Stimulated activated CD8-positive, alpha-beta memory T cell treated with anti-CD3 and anti-CD28 coated beads, Interleukin-4, amount 100 ng/mL, for 4 hours (primary cell): ENCODE data around the gene OR6S1.
"Not testable (repeated sequence)": the region's sequence is repeated elsewhere in the genome, so short reads cannot be mapped to it uniquely, and the experiment has no call there.

Experiments used
- DNase-seq, 2 donors: peaks; one replicate each; pipeline ENCODE4 v3.0.0-alpha.2; 2020; ENCODE audit warnings: low read depth in 2 of 2, low spot score in 1 of 2

The OR6S1 gene

DNA sequence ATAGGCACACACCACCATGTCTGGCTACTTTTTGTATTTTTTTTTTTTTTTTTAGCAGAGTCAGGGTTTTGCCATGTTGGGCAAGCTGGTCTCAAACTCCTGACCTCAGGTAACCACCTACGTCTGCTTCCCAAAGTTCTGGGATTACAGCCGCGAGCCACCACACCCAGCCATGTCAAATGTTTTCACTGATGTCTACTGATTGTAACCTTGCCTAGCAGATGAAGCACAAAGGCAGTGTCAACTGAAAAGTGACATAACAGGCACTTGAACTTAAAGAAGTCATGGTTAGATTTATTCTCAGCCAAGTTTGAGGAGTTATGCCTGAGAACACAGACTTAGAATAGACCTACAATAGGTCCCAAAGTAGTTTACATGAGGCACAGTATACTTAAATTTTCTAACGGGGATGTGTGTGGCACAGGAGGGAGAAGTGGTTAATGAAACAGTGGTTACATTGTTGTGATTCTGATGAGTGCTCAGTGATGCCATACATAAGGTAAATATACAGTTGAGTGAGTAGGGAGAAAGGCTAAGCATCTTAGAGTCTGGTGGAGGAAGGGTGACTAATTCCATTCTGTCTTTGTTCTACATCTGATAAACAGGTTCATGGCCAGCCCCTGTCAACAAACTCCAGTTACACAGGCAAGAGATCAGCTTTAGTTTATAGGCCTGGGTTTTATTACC is 30.2 kb upstream of the OR6S1 start:
- DNase-seq: no peak

DNA sequence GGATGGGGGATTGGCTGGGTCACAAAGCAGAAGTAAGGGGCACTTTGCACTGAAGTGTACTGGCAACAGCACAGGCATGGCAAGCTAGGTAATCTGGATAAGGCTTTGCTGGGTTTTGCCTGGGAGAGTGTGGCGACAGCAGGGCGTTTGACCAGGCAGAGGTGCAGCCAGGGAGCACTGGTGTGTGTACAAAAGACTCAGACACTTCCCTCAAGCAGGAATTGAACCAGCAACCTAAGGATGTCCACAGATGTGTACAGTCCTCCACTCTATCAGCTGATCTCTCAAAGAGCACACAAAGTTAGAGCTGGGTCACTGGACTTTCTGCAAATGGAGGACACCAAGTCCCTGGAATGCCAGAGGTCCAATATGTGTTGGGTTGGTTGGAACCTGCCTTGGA is 27.5 kb upstream of the OR6S1 start:
- DNase-seq: no peak

DNA sequence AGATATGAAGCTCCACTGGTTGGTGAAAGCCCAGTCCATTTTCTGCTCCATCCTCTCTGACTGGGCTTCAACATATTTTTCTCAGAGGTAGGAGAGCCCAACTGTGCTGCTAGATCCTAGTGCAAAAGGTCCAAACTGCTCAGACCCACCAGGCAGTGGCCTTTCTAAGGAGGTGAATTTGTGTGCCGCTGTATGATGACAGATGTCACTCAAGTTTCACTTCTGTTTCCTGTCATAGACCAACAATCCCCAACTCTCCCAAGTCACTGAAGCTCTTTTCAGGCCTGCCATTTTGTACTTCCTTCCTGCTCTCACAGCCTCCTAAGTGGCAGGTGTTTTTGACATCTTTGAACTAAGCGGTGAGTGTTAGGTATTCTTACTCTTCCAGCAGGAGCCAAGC is 26.5 kb upstream of the OR6S1 start:
- no peak for DNase-seq

DNA sequence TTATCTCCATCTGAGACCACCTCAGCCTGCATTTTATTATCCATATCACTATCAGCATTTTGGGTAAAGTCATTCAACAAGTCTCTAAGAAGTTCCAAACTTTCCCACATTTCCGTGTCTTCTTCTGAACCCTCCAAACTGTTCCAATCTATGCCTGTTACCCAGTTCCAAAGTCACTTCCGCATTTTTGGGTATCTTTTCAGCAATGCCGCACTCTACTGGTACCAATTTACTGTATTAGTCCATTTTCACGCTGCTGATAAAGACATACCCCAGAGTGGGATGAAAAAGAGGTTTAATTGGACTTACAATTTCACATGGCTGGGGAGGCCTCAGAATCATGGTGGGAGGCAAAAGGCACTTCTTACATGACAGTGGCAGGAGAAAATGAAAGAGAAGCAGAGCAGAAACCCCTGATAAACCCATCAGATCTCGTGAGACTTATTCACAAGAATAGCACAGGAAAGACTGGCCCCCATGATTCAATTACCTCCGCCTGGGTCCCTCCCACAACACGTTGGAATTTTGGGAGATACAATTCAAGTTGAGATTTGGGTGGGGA is 25.0 kb upstream of the OR6S1 start:
- not testable (repeated sequence) for DNase-seq

DNA sequence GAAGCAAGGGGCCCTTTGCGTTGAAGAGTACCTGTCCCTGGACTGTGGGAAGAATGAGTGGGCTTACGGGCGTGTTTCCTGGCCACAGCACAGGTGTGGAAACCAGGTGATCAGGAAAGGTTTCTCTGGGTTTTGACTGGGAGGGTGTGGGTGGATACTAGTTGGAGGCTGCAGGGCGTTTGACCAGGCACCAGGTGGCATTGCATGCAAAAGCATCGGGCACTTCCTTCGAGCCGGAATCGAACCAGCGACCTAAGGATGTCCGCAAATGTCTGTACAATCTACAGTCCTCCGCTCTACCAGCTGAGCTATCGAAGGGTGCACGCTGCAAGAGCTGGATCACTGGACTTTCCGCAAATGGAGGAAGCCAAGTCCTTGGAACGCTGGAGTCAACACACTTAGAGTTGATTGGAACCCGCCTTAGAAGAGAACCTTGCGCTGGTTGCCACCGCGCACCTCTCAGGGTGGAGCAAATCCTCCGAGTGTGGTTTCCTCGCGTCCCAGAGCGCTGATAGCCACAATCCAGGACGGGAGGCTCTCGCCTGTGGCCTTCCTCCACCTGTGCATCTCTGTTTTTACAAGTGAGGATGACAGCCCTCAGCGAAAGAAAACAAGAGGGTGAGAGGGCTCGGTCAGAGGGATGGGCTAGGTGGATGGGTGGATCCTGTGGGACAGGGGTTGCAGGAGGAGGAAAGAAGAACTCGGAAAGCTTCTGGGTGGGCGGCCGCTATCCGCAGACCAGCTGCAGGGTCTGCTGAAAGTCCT is 21.7 kb upstream of the OR6S1 start:
- DNase-seq: peak; percentile 36 to 47

DNA sequence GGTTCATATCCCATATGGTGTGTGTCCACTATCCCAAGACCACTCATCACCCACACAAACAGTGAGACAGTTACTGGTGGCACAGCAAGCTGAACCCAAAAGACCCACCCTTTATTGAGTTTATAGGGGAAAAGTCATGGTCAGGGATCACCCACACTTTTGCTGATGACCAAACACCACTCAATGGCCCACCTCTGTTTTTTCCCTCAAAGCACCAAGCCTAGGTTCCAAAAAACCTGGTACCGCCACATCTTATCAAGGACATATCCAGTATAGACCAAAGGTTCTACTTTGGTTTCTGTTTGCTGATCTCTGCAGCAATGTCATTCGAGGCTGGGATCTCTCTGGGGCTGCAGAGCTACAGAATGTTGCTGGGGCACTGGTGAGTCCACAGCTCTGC is 19.7 kb upstream of the OR6S1 start:
- DNase-seq: no peak

DNA sequence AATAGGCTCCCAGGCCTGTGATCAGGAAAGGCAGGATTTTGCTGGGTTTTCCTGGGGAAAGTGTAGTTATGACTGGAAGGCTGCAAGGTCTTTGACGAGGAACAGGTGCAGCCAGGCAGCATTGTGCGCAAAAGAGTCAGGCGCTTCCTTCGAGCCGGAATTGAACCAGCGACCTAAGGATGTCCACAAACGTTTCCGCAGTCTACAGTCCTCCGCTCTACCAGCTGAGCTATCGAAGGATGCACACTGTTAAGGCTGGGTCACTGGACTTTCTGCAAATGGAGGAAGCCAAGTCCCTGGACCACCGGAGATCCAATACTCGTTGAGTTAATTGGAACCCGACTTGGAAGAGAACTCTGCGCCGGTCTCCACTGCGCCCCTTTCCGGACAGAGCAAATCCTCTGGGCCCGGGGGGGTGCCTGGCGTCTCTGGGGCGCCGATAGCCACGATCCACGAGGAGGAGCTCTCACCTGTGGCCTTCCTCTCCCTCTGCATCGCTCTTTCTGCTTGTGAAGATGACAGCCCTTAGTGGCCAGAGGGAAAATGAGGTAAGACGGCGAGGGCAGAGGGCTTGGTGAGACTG is 18.4 kb upstream of the OR6S1 start:
- DNase-seq: no peak

DNA sequence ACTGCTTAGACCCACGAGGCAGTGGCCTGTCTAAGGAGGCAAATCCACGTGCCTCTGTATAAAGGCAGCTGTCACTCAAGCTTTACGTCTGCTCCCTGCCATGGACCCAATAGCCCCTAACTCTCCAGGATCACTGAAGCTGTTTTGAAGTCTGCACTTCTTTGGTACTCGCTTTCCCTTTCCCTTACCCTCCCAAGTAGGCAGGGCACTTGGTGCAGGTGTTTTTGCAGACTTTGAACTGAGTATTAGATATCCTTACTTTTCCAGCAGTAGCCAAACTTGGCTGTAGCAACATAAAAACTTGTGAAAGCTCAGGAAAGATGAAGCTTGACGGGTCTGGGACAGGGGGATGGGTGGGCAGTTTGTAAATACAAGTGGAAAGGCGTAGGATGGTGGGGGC is 17.8 kb upstream of the OR6S1 start:
- no peak for DNase-seq

DNA sequence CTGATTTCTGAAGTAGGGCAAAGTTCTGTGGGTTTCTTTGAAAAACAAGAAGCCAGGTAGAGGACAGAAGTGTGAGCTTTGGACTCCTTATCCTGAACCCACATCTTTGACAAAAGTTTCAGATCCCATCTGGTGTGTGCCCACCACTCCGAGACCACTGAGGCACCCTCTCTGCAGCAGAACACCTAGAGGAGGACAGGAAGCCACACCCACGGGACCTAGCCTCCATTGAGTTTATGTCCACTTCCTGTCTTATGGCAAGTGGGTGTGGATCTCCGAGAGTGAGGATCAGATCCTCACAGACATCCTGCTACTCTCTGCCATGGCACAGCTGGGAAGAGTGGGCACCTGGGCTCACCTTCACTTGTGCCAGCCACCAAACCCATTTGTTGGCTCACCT is 16.8 kb upstream of the OR6S1 start:
- DNase-seq: no peak

DNA sequence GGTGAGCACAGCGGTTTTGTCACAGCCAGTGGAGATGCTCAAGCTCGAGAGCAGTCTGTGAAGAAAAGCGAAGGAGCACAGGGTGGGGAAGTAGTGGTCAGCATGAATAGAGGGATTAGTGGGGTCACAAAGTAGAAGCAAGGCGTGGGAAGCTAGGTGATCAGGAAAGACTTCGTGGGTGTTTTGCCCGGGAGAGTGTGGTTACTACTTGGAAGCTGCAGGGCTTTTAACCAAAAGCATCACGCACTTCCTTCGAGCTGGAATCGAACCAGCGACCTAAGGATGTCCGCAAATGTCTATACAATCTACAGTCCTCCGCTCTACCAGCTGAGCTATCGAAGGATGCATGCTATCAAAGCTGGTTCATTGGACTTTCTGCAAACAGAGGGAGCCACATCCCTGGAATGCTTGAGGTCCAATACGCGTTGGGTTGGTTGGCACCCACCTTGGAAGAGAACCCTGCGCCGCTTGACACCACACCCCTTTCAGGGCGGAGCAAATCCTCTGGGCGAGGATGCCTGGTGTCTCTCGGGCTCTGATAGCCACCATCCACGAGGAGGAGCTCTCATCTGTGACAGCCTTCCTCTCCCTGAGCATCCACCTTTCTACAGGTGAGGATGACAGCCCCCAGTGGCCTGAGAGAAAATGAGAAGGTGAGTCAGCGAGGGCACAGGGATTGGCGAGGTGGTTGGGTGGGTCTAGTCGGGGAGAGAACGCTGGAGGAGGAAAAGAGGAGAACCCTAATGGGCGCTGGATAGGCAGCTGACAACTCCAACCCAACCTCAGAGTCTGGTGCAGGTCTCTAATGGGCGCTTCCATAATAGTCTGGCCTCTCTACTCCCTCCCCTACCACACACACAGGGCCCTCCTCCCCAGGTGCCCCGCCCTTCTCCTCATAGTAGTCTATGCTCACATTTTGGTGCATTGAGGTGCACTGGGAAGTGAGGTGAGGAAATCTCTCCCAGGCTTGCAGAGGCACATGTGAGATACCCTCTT is 16.0 kb upstream of the OR6S1 start:
- DNase-seq: no peak

DNA sequence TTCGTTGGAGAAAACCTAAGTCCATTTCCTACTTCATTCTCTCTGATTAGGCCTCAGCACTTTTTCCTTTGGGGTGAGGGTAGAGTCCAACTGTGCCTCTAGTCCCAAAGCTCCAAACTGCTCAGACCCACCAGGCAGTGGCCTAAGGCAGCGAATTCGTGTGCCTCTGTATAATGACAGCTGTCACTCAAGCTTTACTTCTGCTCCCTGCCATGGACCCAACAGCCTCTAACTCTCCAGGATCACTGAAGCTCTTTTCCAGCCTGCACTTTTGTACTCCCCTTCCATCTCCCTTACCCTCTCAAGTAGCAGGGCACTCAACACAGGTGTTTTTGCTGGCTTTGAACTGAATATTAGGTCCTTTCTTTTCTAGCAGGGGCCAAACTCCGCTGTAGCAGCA is 14.8 kb upstream of the OR6S1 start:
- no peak for DNase-seq

DNA sequence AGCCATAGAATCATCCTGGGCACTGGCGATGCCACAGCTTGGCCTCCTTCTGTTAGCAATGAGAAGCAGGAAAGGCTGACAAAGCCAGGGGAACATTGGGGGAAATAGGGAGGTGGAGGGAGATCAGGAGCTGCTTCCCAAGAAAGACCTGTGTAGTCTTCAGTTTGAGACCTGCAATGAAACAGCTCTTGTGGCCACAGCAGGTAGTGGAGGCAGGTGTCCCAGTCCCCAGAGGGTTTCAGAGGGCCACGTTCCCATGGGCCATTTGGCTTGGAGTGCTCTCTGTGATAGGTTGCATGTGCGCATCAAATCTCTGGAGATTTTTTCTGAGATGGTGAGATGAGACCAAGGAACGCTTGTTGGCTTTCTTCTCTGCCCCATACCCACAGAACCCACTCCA is 14.4 kb upstream of the OR6S1 start:
- DNase-seq: no peak

DNA sequence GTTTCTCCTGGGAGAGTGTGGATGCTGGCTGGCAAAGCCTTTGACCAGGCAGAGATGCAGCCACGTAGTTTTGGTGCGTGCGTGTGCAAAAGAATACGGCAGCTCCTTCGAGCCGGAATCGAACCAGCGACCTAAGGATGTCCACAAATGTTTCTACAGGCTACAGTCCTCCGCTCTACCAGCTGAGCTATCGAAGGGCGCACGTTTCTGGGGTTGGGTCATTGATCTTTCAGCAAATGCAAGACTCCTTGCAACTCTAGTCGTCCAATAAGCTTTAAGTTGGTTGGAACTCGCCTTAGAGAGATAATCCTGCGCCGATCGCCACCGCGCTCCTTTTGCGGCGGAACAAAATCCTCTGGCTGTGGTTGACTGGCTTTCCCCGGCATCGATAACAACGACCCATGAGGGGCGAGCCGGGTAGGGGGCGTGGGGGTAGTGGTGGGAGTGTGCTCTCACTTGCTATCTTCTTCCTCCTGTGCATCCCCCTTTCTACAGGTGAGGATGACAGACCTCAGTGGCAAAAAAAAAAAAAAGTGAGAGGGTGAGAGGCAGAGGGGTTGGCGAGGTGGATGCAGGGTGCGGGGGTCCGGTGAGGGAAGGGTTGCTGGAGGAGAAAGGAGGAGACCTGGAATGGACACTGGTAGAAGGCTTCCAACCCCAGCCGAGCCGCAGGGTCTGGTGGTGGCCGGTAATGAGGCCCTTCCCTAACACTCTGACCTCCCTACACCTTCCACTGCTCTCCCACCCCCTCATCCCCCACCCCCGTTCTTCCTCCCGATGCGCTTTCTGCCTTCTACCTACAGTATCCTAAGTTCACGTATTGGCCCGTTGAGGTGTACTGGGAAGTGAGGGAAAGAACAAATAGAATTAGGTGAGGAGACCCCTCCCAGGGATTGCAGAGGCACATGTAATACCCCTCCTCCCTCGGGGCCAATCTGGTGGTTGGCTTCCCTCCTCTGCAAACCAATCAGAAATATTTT is 11.8 kb upstream of the OR6S1 start:
- no peak for DNase-seq

DNA sequence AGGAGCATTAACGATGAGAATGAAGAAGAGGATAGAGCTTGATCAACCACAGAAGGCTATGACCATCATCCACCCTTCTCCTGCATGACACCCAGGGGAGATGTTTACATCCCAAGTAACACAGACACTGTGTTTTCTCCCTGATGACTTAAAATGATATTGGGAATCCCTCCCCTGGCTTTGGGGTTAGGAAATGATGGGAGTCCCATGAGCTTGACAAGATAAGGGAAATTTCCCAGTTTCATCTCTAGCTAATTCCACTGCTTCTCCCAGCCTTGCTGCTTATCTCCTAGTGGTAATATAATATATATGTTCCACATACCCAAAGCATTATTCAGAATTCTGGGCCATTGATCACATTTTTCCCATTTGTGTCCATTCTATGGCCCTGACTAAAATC is 4.0 kb upstream of the OR6S1 start:
- no peak for DNase-seq

DNA sequence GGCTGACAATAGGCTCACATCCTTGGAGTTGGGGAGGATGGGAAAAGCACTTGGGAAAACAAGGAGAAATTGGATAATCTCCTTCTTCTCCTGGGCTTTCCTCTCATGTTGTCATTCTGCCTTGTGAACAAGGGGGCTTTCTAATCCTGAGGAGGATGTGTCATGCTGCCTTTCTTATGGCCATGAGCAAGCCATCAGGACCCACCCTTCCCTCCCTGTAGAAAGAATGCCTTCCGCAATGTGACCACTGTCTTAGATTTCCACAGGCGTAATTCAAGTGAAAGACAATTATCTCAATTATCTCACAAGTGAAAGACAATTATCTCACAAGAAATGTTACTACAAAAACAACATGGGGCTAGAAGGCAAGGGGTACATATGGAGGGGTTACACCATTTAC is 3.0 kb upstream of the OR6S1 start:
- DNase-seq: no peak

DNA sequence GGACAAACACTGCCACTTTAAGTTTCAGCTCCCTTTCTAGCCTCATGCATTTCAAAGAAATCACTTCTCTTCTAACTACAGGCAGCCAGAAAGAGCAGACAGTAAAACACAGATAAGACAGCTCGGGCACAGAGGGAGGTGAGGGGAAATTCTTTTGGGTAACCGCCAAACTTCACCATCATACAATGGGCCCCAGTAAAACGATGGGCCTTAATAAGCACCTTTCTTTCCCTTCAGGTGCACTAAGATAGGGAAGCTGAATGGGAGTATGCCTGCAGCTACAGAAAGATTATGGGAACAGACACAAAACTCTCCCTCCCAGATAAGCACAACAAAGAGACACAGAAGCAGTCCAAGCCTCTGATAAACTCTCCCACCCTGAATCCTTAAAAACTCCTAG is 1.3 kb upstream of the OR6S1 start:
- not testable (repeated sequence) for DNase-seq

DNA sequence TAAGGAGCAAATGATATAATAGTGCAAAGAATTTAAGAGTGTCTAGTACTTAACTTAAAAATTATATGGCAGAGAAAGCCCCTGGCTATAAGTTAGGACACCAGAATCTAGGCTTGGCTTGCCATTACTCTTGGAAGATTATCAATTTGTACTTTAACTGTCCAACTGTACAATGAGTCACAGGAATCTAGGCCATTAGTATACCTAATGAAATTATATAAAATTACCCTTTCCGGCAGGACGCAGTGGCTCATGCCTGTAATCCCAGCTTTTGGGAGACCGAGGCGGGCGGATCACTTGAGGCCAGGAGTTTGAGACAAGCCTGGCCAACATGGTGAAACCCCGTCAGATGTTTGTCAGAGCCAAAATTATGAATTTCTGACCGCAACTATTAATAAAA is 691 bp upstream of the OR6S1 start:
- DNase-seq: no peak

DNA sequence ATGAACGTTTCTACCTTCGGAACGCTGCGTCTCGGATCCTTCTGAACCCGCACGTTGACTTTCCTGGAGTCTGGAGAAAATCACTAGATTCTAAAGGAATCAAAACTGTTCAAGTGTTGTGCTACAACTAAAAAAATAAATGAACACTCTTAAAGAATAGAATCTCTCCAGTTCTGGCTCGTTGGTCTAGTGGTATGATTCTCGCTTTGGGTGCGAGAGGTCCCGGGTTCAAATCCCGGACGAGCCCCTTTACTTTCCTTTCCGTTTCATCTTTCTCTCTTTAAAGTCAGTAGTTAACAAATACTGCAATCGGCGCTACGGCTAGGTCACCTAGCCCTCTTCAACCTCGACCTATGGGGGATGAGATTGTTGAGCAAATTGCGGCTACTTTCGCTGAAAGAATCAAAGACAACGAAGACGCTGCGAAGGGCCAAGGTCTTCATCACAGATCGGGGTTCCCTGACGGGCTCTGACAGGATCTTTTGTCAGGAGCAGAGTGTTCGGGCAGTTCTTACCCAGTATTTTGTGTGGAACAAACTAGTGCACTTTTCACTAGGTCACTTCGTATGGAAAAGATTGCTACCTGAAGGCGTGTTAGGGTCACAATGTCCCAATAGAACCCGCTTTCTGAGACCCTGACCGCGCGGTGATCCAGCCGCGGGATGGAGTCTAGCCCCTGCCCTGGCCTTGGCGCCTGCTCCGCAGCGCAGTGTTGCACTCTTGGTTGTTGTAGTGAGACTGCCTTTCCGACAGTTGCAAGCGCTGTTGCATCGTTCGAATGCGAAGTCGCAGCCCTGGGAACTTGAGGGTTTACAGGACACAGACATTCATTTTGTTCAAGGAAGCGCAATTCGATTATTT is 8.4 kb downstream of the OR6S1 start:
- DNase-seq: no peak

DNA sequence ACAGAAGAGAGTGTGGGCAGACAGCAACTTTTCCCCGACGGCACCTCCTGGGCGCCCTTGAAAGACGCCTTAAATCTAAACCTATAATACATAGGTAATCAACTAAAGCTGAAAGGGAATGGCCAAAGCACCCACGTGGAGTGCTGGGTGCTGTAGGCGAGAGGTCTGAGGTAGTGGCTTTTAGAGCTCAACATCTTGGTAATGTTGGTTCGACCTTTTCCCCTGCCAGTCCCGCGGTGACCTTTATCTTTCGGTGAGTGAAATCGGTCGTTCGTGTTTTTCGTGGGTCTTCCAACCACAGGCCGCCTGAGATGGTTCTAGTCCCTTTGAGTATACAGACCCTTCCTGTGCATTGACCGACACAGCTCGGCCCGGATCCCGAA is 9.1 kb downstream of the OR6S1 start:
- no peak for DNase-seq
